ENCODE results near the gene TFAP2C.
"Not testable (repeated sequence)": the region's sequence is repeated elsewhere in the genome, so short reads cannot be mapped to it uniquely, and the experiment has no call there.

Gene TFAP2C

DNA sequence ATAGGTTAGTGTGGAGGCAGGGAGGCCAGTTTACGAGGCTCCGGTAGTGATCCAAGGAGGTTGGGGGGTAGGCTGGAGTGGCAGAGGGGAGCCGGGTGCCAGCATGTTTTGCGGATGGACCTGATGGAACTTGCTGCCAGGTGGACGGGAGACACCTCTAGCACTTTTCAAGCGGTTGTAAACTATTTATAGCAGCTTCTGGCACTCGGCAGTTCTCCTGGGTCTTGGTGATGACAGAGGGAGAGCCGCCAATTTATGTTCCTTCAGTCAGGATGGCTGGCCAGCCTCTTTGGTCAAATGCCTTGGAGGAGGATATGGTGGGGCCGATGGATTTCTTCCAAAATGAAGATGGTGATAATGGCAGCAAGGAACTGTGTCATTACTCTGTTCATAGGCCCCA is 28.8 kb downstream of the TFAP2C start:
- DNase-seq = no peak

DNA sequence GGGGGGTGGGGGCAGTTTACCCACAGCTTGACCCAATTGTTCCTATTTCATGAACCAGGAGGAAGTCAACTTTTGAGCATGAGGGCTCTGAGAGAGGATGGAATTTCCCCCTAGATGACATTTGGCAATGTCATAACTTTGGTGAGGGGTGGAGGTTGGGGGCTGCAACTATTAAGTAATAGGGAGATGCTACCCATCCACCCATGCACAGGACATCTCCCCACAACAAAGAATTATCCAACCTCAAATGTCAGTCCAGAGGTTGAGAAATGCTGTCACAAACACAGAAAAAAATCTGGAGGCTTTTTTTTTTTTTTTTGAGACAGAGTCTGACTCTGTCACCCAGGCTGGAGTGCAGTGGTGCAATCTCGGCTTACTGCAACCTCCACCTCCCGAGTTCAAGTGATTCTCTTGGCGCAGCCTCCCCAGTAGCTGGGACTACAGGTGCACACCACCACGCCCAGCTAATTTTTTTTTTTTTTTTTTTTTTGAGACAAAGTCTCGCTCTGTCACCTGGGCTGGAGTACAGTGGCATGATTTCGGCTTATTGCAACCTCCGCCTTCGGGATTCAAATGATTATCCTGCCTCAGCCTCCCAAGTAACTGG is 29.3 kb downstream of the TFAP2C start:
- not testable (repeated sequence) for DNase-seq

DNA sequence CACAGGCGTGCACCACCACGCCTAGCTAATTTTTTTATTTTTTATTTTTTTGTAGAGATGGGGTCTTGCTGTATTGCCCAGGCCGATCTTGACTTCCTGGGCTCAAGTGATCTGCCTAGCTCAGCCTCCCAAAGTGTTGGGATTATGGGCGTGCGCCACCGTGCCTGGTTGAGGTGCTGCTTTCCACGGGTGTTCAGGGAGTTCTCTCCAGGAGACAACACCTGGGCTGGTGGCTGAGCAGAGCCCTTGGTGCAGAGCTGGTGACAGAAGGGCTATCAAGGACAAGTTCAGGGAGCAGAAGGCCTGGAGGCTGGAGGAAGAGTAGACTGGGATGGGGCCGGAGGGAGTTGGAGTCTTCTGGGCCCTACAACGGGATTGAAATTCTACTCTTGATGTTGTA is 34.6 kb downstream of the TFAP2C start:
- no peak for DNase-seq

DNA sequence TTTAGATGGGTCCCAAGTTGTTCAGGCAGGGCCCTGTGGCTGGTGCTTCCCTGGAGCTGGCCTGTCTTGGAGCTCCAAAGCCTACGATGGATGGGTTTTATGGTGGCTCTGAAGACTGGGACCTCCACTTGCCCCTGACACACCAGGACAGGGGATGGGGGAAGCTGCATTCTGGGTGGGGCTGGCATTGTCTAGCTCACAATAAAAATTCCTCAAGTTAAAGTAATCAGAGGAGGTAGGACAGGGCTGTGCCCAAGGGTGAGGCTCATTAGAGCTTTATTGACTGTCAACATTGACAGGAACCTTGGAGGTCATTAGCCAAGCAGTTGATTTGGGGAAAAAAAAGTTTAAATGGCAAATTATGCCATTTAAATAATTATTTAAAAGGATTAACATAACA is 35.7 kb downstream of the TFAP2C start:
- DNase-seq = no peak

DNA sequence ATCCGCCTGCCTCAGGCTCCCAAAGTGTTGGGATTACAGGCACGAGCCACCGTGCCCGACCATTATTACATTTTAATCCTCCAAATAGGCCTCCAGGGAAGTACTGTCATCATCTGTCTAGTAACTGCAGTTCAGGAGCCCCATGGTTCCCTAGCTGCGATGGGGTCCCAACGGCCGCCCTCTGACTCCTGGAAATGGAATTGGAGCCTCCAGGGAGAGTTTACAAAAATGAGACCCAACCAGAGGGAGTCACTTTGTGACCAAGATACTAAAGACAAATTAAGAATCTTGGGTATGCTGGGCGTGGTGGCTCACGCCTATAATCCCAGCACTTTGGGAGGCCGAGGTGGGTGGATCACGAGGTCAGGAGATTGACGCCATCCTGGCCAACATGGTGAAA is 36.7 kb downstream of the TFAP2C start:
- DNase-seq = no peak

- DNase-seq = no peak
Observed at GRCh38 chr20:56673450-56673849, 44.3 kb downstream of the TFAP2C start.

DNA sequence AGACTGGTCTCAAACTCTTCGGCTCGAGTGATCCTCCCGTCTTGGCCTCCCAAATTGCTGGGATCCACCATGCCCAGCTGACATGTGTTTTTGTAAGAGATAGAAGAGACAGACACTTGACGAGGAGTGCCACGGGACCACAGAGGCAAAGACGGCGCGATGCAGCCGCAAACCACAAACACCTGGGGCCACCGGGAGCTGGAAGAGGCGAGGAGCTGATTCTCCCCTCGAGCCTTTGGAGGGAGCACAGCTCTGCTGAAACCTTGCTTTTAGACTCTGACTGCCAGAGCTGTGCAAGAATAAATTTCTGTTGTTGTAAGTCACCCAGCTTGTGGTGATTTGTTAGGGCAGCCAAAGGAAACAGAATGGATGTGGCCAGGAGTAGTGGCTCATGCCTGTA is 46.9 kb downstream of the TFAP2C start:
- no peak for DNase-seq

DNA sequence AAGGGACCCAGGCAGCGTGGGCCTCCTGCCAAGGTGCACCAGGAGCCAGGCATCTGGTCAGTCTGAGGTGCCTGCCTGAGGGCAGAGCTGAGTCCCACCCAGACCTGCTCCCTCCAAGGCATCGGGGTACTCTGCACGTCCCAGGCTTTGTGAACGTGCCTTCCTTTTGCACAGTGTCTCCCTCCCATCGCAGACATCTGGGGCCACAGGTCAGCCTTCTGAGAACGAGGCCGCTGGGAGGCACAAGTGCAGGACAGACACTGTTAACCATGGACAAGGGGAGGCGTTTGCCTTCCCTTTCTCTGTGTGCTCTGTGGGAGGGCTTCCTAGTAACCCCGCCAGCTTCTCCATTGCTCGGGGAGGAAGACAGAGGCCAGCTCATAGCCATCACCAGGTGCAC is 47.6 kb downstream of the TFAP2C start:
- no peak for DNase-seq

DNA sequence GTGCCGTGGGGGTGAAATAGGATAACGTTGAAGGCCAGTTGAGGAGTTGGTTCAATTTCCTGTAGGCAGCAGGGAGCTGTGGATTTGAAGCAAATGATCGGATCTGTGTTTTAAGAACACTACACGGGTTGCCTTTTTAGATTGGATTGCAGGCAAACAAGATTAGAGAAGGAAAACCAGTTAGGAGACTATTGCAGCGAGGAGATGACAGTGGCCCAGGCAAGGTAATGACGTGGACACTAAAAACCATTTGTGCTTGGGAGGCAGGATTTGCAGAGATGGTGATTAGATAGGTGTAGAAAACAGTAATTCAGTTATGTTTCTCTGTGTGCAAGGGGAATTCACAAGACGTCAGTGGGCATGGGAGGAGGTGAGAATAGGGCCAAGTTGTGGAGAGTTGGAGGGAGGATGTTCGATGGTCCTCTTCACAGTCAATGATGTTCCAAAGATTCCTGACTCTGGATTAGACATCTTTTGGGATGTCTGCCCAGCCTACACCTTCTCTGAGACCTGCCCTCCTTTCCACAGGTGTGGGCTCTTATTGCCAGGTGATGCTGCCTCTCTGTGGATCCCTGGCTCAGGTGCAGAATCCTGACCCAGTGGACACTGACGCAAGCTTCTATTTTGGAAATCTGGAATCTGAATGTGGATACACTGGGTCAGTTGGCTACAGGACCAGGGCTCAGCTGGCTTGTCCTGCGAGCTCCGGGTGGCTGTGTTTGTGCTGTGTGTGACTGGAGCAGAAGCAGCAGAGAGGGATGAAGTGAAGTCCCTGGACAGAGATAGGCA is 54.2 kb downstream of the TFAP2C start:
- DNase-seq = no peak

DNA sequence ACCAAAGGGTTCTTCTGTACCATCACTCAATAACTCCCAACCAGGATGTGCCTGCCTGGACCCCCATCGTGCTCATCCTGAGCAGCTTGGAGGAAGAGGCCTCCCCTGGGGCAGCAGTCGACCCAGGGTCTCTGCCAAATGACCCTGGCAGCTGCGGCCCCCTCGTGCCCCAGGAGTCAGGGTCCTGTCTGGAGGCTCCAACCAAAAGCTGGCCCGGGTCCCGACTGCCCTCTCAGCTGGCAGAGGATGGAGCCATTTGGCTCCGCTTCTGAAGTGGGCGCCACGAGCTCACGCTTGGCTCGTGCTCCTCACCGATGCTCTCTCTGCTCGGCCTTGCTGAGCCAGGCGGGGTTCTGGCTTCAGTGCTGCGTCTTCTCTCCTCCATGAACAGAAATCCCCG is 56.8 kb downstream of the TFAP2C start:
- DNase-seq = no peak

GRCh38 chr20:56687061-56687460 is 58.0 kb downstream of the TFAP2C start:
- DNase-seq = no peak

GRCh38 chr20:56688106-56688505 is 59.0 kb downstream of the TFAP2C start:
- DNase-seq = no peak

Measured in activated CD8-positive, alpha-beta memory T cell treated with anti-CD3 and anti-CD28 coated beads, Interleukin-2, amount 50 U/mL, for 4 hours (primary cell).